ENCODE results near the gene TMEM43.
"Not testable (repeated sequence)": the region's sequence is repeated elsewhere in the genome, so short reads cannot be mapped to it uniquely, and the experiment has no call there.

- TF ChIP-seq CTCF (IDR thresholded peaks at IDR 0.05; ENCODE audit: insufficient read depth, low read depth, low read length); EZH2 (IDR thresholded peaks at IDR 0.05; ENCODE audit: insufficient read depth, low read length): not testable (repeated sequence)
These were observed 37.4 kb upstream of the TMEM43 start for GRCh38 chr3:14087461-14087860.

Measured in astrocyte (in vitro differentiated cells and primary cell).